ENCODE data around the gene SDK2. TPM values are rescaled to one million over a fixed set of nuclear protein-coding genes. Genes with fewer than 3 reads are reported as not detected.

SDK2 gene
- polyA plus RNA-seq, 2 of the 4 experiments (the other 2 are of a cell fraction): 0.36 to 0.57 TPM

DNA sequence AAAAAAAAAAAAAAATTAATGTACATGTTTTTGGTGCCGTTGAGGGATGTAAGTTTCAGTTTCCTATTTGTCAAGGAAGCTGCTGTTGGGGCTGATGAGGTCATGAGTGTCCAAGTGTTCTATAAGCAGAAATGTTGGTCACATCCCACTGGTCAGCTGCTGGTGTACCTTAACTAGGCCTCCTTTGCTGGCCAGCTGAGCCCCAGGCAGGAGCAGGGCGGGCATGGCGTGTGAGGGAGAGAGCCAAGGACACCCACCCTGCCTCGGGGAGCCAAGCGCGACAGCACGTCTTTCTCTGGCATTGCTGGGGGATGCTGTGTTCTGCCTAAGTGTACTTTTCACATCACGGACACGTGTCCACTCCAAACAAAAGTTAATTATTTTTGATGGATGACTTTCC is 224.4 kb downstream of the SDK2 start:
- 73% methylated on average over 9 of the region's 9 CpGs for WGBS (ENCODE audit: missing lambda C conversion rate)
- Histone ChIP-seq H3K4me2 (no peak overlapping the region), H3K4me1 (no peaks in the 10 kb centered on the region), H3K4me3 (no peak overlapping the region), H3K9me3 (no peaks in the 10 kb centered on the region), H3K27ac (no peak overlapping the region)
- ATAC-seq (no peak), FAIRE-seq (no peak), DNase-seq (ENCODE audit: low read depth in 1 of 2, low spot score in 1 of 2) (no peak)
- CTCF ChIA-PET: interaction anchor here (1.1 to 4.8 kb wide), 4 partner anchors 10 to 164 kb away, joined by 3 to 28 read pairs (median 4); no protein-coding TSS in a partner anchor
- POLR2A ChIA-PET: no interaction called here
- TF ChIP-seq ZNF302 (CRISPR knock-in tag; IDR thresholded peaks at IDR 0.05) (no peak), CHD2 (IDR thresholded peaks at IDR 0.05; ENCODE audit: low read length, partially characterized antibody) (no peak), FOXS1 (CRISPR knock-in tag; IDR thresholded peaks at IDR 0.05) (no peak), JUNB (IDR thresholded peaks at IDR 0.05) (no peak), ZSCAN20 (CRISPR knock-in tag; IDR thresholded peaks at IDR 0.05) (no peak), TP53 (CRISPR knock-in tag; IDR thresholded peaks at IDR 0.05) (no peak), HOXB5 (CRISPR knock-in tag; IDR thresholded peaks at IDR 0.05) (no peak), EHMT2 (IDR thresholded peaks at IDR 0.05; ENCODE audit: low read depth) (no peak), BHLHE40 (IDR thresholded peaks at IDR 0.05; ENCODE audit: low read depth, low read length) (no peak), ZC3H11A (IDR thresholded peaks at IDR 0.05) (no peak)
- TF ChIP-seq, protein P1, sequence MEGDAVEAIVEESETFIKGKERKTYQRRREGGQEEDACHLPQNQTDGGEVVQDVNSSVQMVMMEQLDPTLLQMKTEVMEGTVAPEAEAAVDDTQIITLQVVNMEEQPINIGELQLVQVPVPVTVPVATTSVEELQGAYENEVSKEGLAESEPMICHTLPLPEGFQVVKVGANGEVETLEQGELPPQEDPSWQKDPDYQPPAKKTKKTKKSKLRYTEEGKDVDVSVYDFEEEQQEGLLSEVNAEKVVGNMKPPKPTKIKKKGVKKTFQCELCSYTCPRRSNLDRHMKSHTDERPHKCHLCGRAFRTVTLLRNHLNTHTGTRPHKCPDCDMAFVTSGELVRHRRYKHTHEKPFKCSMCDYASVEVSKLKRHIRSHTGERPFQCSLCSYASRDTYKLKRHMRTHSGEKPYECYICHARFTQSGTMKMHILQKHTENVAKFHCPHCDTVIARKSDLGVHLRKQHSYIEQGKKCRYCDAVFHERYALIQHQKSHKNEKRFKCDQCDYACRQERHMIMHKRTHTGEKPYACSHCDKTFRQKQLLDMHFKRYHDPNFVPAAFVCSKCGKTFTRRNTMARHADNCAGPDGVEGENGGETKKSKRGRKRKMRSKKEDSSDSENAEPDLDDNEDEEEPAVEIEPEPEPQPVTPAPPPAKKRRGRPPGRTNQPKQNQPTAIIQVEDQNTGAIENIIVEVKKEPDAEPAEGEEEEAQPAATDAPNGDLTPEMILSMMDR (IDR thresholded peaks at IDR 0.05): no peak
- TF ChIP-seq, protein P2, sequence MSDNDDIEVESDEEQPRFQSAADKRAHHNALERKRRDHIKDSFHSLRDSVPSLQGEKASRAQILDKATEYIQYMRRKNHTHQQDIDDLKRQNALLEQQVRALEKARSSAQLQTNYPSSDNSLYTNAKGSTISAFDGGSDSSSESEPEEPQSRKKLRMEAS (IDR thresholded peaks at IDR 0.05): no peak

DNA sequence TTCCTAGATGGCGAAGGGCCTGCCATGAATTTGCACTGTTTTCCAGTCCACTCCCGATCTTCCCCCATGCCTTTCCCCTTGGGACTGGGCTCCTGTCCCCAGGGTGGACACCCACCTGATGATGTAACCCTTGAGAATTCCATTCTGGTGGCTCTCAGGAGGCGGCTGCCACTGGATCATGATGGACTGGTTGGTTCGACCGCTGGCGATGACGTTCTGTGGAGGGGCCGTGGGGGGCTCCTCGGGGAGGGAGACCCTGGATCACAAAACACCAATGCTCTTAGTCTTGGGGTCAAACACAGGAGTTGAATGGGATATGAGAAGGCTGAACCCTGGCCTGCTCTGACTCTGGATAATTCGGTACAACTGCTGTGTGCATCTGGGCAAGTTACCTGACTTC is 225.2 kb downstream of the SDK2 start:
- DNase-seq (ENCODE audit: low read depth in 1 of 2, low spot score in 1 of 2) (no peak), ATAC-seq (no peak), FAIRE-seq (no peak)
- Histone ChIP-seq H3K4me2 (no peak overlapping the region), H3K4me1 (no peaks in the 10 kb centered on the region), H3K27ac (no peak overlapping the region), H3K4me3 (no peak overlapping the region), H3K9me3 (no peaks in the 10 kb centered on the region)
- no peak for TF ChIP-seq EP300 (IDR thresholded peaks at IDR 0.05)
- TF ChIP-seq POLR2A (IDR thresholded peaks at IDR 0.05; ENCODE audit: low read length): no peak
- TF ChIP-seq, protein P3, sequence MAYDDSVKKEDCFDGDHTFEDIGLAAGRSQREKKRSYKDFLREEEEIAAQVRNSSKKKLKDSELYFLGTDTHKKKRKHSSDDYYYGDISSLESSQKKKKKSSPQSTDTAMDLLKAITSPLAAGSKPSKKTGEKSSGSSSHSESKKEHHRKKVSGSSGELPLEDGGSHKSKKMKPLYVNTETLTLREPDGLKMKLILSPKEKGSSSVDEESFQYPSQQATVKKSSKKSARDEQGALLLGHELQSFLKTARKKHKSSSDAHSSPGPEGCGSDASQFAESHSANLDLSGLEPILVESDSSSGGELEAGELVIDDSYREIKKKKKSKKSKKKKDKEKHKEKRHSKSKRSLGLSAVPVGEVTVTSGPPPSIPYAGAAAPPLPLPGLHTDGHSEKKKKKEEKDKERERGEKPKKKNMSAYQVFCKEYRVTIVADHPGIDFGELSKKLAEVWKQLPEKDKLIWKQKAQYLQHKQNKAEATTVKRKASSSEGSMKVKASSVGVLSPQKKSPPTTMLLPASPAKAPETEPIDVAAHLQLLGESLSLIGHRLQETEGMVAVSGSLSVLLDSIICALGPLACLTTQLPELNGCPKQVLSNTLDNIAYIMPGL (CRISPR knock-in tag; IDR thresholded peaks at IDR 0.05; ENCODE audit: borderline replicate concordance): no peak
- TF ChIP-seq, protein P4, sequence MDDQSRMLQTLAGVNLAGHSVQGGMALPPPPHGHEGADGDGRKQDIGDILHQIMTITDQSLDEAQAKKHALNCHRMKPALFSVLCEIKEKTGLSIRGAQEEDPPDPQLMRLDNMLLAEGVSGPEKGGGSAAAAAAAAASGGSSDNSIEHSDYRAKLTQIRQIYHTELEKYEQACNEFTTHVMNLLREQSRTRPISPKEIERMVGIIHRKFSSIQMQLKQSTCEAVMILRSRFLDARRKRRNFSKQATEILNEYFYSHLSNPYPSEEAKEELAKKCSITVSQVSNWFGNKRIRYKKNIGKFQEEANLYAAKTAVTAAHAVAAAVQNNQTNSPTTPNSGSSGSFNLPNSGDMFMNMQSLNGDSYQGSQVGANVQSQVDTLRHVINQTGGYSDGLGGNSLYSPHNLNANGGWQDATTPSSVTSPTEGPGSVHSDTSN (IDR thresholded peaks at IDR 0.05): no peak
- no peak for TF ChIP-seq CHD2 (IDR thresholded peaks at IDR 0.05; ENCODE audit: low read length, partially characterized antibody)
- no peak for TF ChIP-seq FOSL2 (IDR thresholded peaks at IDR 0.05)
- TF ChIP-seq FOSL2 (CRISPR knock-in tag; IDR thresholded peaks at IDR 0.05): no peak
- no peak for TF ChIP-seq CBX8 (IDR thresholded peaks at IDR 0.05)
- no peak for TF ChIP-seq JUNB (IDR thresholded peaks at IDR 0.05)
- TF ChIP-seq POLR2AphosphoS2 (conservative IDR thresholded peaks at IDR 0.05; ENCODE audit: low read length): no peak
- TF ChIP-seq SMC3 (IDR thresholded peaks at IDR 0.05): no peak
- no peak for TF ChIP-seq NPAS2 (CRISPR knock-in tag; IDR thresholded peaks at IDR 0.05; ENCODE audit: borderline replicate concordance)
- TF ChIP-seq HDAC2 (IDR thresholded peaks at IDR 0.05): no peak
- ChIA-PET POLR2A (no interaction called here), CTCF (interaction anchor here (4.8 kb wide), 1 partner anchor 11 kb away, joined by 28 read pairs; no protein-coding TSS in a partner anchor)
- WGBS (ENCODE audit: missing lambda C conversion rate): 75% methylated on average over 10 of the region's 10 CpGs

All from A549 (cell line).